ENCODE measurements around the gene KIF26B.
A peak's percentile ranks its signal among the peaks of the same experiment; 100 is the strongest.
"Not testable (repeated sequence)": the region's sequence is repeated elsewhere in the genome, so short reads cannot be mapped to it uniquely, and the experiment has no call there.

The KIF26B gene

GRCh38 chr1:245671349-245671748, 516.6 kb downstream of the KIF26B start:
- no peak overlapping the region for H3K4me3 ChIP-seq (ENCODE audit: low read length)
- DNase-seq (ENCODE audit: low read depth) = no peak
- TF ChIP-seq CTCF (conservative IDR thresholded peaks at IDR 0.05; ENCODE audit: low read length) = no peak

GRCh38 chr1:245671966-245672767, 517.4 kb downstream of the KIF26B start:
- no peak overlapping the region for H3K4me3 ChIP-seq (ENCODE audit: low read length)
- no peak for DNase-seq (ENCODE audit: low read depth)

GRCh38 chr1:245672836-245673656, 518.3 kb downstream of the KIF26B start:
- DNase-seq (ENCODE audit: low read depth); H3K4me3 ChIP-seq (ENCODE audit: low read length): not testable (repeated sequence)

More at GRCh38 chr1:245671966-245672767, 517.4 kb downstream of the KIF26B start:
- no peak for TF ChIP-seq CTCF (conservative IDR thresholded peaks at IDR 0.05; ENCODE audit: low read length)

- TF ChIP-seq CTCF (conservative IDR thresholded peaks at IDR 0.05; ENCODE audit: low read length) = no peak
- peak; percentile 28 for DNase-seq (ENCODE audit: low read depth)
- no peak overlapping the region for H3K4me3 ChIP-seq (ENCODE audit: low read length)
Measured at GRCh38 chr1:245673881-245674414, 519.2 kb downstream of the KIF26B start.

- H3K4me3 ChIP-seq (ENCODE audit: low read length) = no peak overlapping the region
- TF ChIP-seq CTCF (conservative IDR thresholded peaks at IDR 0.05; ENCODE audit: low read length) = no peak
- peak; percentile 43 for DNase-seq (ENCODE audit: low read depth)
Measured at GRCh38 chr1:245677461-245678240, 522.9 kb downstream of the KIF26B start.

- no peak overlapping the region for H3K4me3 ChIP-seq (ENCODE audit: low read length)
- no peak for TF ChIP-seq CTCF (conservative IDR thresholded peaks at IDR 0.05; ENCODE audit: low read length)
- no peak for DNase-seq (ENCODE audit: low read depth)
Measured at GRCh38 chr1:245678860-245679411, 524.2 kb downstream of the KIF26B start.

All from AG10803 (cell line).